A673 (cell line): ENCODE measurements around the gene YBX3.

Source experiments
- EZH2 ChIP-seq: fragments of 200-600 bp; sonication (generic); IDR thresholded peaks from 2 replicates; pipeline ENCODE4 v1.6.1; 2017; ENCODE audit warnings: borderline replicate concordance, low read depth, mild to moderate bottlenecking, mixed read lengths, antibody characterized with exemption, low read length; ENCODE audit not compliant: poor library complexity, severe bottlenecking
- TF ChIP-seq, protein P1 (sequence below): fragments of 300-800, 200-600 bp; sonication (generic); conservative IDR thresholded peaks from 2 replicates; pipeline ENCODE4 v1.5.1; 2017; ENCODE audit warnings: low read depth, mild to moderate bottlenecking, antibody characterized with exemption, low read length, moderate library complexity, mixed read lengths

- TF ChIP-seq, protein P1, sequence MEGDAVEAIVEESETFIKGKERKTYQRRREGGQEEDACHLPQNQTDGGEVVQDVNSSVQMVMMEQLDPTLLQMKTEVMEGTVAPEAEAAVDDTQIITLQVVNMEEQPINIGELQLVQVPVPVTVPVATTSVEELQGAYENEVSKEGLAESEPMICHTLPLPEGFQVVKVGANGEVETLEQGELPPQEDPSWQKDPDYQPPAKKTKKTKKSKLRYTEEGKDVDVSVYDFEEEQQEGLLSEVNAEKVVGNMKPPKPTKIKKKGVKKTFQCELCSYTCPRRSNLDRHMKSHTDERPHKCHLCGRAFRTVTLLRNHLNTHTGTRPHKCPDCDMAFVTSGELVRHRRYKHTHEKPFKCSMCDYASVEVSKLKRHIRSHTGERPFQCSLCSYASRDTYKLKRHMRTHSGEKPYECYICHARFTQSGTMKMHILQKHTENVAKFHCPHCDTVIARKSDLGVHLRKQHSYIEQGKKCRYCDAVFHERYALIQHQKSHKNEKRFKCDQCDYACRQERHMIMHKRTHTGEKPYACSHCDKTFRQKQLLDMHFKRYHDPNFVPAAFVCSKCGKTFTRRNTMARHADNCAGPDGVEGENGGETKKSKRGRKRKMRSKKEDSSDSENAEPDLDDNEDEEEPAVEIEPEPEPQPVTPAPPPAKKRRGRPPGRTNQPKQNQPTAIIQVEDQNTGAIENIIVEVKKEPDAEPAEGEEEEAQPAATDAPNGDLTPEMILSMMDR, result no peak
- TF ChIP-seq EZH2, result no peak
These were observed 5.7 kb downstream of the YBX3 start for GRCh38 chr12:10717410-10717809.
